ENCODE measurements around the gene ACTR1B.

DNA sequence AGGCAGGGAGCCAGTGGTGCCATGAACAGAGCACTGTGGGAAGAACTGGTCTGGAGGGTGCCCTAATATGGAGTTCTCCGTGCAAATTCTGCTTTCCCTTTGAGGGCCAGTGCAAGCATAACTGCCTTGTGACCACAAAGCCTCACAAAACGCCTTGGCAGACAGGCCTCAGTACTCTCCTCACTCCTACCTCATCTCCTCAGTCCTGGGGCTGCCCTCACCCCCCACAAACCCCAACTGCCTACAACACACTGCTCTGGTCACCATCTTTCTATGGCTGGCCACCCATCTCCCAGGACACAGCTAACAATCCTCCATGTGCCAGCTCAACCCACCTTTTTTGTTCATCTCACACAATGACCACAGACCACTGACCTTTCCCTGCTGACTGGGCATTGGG lies 9.1 kb downstream of the ACTR1B start:
- TF ChIP-seq, protein P1, sequence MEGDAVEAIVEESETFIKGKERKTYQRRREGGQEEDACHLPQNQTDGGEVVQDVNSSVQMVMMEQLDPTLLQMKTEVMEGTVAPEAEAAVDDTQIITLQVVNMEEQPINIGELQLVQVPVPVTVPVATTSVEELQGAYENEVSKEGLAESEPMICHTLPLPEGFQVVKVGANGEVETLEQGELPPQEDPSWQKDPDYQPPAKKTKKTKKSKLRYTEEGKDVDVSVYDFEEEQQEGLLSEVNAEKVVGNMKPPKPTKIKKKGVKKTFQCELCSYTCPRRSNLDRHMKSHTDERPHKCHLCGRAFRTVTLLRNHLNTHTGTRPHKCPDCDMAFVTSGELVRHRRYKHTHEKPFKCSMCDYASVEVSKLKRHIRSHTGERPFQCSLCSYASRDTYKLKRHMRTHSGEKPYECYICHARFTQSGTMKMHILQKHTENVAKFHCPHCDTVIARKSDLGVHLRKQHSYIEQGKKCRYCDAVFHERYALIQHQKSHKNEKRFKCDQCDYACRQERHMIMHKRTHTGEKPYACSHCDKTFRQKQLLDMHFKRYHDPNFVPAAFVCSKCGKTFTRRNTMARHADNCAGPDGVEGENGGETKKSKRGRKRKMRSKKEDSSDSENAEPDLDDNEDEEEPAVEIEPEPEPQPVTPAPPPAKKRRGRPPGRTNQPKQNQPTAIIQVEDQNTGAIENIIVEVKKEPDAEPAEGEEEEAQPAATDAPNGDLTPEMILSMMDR (IDR thresholded peaks at IDR 0.05; ENCODE audit: low read depth, low read length): no peak
- TF ChIP-seq EZH2phosphoT487 (IDR thresholded peaks at IDR 0.05; ENCODE audit: low read depth): no peak
